GM12874 (cell line): ENCODE measurements around the gene THOC6.

Experiments used
- CTCF ChIP-seq: IDR thresholded peaks from 2 replicates; pipeline ENCODE4 v1.5.1; 2011; ENCODE audit warnings: low read depth, mild to moderate bottlenecking, control low read depth, low read length, moderate library complexity; ENCODE audit not compliant: insufficient read depth

Gene THOC6

DNA sequence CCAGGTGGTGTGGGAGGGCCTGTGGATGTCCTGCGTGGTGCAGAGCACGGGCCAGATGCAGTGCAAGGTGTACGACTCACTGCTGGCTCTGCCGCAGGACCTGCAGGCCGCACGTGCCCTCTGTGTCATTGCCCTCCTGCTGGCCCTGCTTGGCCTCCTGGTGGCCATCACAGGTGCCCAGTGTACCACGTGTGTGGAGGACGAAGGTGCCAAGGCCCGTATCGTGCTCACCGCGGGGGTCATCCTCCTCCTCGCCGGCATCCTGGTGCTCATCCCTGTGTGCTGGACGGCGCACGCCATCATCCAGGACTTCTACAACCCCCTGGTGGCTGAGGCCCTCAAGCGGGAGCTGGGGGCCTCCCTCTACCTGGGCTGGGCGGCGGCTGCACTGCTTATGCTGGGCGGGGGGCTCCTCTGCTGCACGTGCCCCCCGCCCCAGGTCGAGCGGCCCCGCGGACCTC, 10.3 kb upstream of the THOC6 start:
- no peak for TF ChIP-seq CTCF

DNA sequence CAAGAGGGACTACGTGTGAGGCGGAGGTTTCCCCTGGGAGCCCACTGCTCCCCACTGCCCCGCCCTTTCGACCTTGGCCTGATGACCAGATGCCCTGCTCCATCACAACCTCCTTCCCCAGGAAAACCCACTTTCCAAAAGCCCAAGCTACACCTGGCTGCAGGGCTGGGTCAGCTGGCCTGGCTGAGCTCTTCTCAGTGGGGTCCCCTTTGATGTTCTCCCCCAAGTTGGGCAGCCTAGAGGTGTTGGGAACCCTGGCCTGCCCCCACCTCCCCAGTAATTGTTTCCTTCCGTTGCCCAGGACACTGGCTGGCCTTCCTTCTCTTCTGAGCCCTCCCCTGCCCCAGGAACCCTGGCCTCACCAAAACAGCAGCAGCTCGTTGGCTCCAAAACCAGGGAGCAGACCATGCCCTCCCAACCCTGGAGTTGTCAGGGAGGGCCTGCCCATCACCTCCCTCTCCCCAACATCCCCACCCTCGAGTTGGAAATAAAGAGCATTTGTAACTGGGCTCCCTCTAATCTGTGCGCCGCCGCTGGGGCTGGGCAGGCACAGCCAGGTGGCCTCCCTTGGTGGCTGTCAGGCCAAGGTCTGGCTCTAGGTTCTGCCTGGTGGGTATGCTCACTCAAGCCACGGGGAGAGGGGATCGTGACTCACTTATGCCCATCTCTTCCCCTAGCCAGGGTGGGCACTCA, 9.7 kb upstream of the THOC6 start:
- no peak for TF ChIP-seq CTCF

DNA sequence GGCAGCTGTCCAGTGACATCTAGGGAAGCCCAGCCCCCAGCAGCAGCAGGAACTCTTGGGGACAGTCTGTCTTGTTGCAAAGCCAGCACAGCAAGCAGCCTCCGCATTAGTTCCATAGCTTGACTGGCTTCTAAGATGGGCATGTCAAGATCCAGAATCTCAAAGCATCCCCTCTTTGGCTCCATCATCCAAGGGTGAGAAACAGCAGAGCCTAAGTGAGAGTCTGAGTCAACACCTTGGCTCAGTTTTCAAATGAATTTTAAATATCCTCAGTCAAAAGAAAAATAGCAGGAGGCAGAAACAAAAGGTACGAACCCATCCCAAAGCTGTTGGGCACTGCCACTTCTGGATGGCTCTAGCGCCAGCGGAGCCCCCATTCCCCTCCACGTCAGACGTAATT, 8.9 kb upstream of the THOC6 start:
- no peak for TF ChIP-seq CTCF

GRCh38 chr16:3015865-3016521, 7.8 kb upstream of the THOC6 start:
- TF ChIP-seq CTCF: no peak

GRCh38 chr16:3017344-3017743, 6.5 kb upstream of the THOC6 start:
- no peak for TF ChIP-seq CTCF

DNA sequence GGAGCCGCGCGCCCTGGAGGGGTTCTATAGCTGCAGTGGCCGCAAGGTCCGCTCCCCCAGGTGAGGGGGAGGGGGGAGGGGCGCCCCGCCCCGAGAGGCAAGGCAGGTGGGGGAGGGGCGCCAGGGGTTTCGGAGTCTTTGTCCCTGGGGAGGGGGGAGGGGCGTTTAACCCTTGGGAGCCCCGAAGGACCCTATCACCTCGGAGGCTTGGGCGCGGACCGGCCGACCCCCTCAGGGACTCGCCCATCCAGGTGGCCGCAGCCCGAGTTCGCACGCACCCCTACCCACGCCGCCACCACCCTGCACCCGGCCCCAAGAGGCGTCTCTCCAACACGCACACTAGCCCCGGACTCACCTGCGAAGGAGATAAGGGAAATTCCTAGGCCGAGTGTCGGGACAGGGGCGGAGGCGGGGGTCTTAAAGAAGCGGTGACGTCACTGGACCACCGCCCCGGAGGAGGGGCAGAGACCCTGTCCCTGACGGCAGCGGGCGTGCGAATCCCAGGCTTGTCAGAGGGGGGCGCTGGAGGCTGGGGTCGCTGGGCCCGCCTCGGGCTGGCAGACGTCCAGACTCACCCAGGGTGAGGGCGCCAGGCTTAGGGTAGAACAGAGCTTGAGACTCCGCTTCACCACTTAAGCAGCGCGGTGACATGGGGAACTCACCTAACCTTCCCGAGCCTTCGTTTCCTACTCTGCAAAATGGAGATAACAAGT, 5.9 kb upstream of the THOC6 start, which contains the start of gene CLDN6:
Gene CLDN6 (minus strand): TSS at position 390 of the 713 bp plus-strand sequence. CDS start 2,162 bp downstream, outside the sequence.
- TF ChIP-seq CTCF: peak; percentile 59

DNA sequence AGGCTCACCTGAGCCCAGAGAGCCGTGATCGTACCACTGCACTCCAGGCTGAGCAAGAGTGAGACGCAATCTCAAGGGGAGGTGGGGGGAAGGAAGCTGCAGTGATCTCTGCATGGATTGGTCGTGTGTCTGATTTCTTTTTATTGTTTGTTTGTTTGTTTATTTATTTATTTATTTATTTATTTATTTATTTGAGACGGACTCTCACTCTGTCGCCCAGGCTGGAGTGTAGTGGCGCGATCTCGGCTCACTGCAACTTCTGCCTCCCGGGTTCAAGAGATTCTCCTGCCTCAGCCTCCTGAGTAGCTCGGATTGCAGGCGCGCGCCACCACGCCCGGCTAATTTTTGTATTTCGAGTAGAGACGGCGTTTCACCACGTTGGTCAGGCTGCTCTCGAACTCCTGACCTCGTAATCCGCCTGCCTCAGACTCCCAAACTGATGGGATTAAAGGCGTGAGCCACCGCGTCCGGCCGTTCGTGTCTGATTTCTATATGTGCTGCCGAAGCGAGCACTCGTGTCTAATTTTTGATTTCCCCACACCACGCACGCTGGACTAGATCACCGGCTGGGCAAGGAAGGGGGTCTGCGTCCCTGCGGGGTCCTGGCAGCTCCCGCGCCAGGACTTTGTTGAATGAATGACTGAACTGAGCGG, 4.1 kb upstream of the THOC6 start:
- no peak for TF ChIP-seq CTCF
